ENCODE measurements around the gene FOXJ3.

FOXJ3 gene

DNA sequence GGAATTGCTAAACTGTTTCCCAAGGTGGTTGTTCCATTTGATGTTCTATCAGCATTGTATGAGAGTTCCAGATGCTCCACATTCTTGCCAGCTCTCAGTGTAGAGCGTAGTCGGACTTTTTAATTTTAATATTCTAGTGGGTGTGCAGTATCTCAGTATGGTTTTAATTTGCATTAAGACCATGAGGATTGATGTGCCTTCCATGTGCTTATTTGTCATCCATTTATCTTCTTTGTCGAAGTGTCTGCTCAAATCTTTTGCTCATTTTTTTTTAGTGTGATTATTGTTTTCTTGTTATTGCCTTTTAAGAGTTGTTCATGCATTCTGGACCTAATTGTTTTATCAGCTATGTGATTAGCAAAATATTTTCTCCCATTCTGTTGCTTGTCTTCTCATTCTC, 195.6 kb downstream of the FOXJ3 start:
- no peak for DNase-seq

DNA sequence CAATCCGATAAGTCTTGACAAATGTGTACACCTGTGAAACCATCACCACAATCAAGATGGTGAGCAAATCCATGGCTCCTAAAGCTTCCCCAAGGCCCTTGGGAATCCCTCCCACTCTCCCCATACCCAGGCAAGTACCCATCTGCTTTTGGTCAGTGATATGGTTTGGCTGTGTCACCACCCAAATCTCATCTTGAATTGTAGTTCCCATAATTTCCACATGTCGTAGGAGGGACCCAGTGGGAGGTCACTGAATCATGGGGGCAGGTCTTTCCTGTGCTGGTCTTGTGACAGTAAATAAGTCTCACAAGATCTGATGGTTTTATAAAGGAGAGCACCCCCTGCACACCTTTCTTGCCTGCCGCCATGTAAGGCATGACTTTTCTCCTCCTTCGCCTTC, 196.4 kb downstream of the FOXJ3 start:
- DNase-seq, result no peak

DNA sequence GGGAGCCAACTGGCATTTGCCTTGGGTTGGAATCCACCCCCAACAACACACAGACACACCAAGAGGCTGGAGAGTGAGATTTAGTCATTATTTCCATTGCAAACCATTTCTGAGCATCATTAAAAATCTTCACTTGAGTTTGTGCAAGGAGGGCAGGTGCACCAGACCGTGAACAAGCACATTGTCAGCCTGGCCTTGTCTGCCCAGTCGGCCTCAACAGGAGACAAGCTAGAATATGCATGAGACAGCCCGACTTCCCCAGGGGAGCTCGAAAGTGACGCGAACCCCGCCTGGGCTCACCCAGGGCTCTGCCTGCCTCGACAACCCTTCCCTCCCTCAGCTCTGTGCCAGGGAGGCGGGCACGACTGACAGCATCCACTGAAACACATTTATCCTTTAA, 197.3 kb downstream of the FOXJ3 start:
- no peak for DNase-seq

DNA sequence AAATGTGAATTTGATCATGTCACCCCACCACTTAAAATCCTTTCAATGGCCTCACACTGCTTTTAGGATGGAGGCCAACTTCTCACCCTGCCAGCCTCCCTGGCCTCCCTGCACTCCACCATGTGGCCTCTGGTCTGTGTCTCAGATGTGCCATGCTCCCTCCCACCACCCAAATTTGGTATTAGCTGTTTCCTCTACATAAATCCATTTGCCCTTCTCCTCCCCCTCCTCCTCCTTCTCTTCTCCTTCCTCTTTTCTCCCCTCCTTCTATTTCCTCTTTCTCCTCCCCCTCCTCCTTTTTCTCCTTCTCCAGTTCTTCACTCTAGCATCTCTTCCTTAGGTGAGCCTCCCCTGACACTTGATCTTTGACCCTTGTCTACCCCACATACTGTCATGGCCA, 198.6 kb downstream of the FOXJ3 start:
- DNase-seq, result no peak

DNA sequence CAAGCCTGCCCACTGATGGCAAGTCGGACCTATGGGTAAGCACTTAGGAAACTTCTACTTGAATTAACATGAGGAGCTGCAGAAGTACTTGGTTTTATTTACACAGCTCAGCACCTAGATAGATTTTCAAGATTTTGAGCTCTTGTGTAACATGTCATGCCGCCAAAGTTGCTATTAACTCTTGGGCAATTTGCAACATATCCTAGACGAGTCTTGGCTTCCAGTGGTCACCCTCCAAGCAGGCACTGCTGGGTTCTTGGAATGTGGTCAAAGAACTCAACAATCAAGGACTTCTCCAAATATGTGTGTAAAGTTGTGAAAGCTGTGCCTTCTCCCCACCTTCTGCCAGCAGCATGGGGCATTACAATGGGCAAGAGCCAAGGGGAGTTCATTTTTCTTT, 199.6 kb downstream of the FOXJ3 start:
- no peak for DNase-seq

DNA sequence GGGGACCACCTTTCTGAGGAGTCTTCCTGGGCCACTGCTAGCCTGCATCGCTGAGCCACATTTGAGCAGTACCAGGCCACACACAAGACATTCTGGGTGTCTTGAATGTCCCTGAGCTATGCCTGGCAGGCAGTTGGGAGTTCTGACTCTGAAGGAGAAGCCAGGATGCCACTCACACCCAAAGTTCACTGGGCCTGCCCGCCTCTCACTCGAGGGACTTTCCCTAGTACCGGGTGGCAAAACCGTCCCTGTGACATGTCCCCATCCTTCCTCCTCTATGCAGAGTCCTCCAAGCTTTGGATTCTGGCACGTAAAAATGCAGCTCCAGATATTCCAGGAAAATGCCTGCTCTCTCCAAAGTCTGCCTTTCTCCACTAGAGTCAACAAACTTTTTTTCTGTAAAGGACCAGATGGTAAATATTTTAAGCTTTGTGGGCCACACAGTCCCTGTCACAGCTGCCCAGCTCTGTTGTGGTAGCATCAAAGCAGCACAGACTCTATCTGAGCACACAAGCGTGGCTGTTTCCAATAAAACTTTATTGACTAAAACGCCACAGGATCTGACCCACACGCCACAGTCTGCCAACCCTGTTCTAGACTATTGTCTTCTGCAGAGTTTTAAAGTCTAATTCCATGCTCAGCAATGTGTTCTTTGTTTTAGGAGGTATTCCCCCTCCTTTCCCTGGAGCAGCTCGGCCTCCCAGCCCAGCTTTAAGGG, 201.1 kb downstream of the FOXJ3 start:
- no peak for DNase-seq

DNA sequence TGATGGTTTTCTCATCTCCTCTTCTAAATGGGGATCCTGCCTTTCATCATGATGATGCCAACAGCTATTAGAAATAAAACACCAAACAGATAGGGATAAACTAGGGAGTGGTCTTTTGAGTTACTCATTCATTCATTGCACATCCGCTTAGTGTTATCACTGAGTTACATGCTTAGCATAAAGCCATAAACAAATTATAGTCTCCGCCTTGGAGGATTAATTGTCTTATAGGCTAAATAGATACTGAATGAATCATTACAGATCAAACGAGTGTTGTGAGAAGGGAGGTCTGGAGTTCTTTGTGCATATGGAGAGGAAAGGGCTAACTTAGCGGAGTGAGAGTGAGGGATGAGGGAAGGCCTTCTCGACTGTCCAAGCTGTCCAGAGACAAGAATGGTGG, 201.6 kb downstream of the FOXJ3 start:
- no peak for DNase-seq

DNA sequence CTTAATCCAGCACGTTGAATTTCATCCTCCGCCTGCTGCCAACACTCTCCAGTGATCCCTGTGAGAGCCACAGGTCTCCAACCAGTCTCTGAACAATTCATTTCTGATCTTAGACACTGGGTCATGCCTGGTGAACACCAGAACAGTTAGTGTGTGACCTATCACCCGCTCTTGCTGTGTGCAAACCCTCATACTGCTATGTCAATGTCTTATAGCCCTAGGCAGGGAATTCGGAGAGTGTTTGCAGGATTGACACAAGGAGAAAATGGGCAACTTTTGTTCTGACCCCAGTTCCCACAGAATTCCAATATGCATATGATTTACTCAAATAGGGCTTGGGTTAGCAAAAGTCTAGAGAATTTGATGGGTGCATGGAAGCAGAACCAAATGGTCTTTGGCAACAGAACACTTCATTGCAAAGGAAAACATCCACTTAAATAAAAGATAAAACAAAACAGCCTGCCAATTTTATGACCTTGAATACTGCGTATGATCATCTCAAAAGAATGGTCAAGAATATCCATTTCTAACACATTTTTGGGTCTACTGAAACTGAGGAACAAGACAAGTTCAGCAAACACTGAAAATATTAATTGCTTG, 204.9 kb downstream of the FOXJ3 start:
- no peak for DNase-seq

DNA sequence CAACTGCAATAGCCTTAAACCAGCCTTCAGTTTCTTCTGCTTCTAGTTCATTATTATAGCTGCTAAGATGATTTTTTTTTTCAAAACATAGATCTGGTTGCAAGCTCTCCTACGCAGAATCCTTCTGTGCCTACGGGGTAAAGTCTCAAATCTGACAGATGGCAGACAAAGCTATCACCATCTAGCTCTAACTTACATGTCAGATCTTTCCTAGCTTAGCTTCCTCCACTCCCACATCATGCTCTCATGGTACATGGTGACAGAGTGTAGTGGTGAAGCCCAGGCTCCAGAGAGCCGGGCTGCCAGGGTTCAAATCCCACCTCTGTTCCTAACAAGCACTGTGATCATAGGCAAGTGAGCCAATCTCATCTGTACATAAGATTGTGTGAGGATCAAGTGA, 206.1 kb downstream of the FOXJ3 start:
- DNase-seq, result no peak

DNA sequence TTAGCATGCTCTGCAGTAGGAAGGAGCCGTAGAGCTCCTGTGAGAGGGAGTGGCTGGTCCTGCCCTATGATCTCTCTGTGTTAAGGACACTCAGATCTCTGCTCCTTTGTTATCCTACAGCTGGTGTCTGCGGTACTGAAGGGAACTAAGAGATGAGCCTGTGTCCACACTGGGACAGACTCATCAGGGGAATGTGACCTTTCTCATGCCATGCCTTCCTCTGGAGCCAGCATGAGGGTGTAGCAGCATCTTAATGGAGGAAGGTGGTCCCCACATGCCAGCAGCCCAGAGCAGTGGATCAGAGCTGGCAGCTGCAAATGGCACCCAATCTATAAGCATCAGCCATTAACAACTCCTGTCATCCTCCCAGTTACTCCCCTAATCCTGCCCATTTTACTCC, 206.5 kb downstream of the FOXJ3 start:
- DNase-seq, result no peak

DNA sequence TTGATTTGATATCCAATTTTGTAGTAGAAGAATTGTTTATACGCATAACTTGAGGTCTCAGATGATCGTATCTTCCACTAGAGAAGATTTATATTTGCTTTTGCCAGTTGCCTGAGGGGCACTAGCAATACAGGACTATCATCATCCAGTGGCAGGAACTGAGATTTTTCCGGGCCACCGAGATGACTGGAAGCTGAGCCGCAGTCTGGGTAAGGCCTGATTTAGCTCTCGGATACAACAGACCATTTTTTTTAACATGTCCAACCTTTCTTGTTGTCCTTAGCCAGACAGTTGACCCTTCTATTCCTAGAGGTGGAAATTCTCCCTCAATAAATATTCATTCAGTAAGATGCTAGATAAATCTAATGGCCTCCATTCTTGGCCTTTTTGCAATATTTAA, 207.3 kb downstream of the FOXJ3 start:
- DNase-seq, result no peak

All from NCI-H1105 (cell line).